OCI-LY7 (cell line): ENCODE measurements around the gene CARD18.

Experiments
- EZH2phosphoT487 ChIP-seq: fragments of 200-600 bp; sonication (generic); IDR thresholded peaks from 2 replicates; pipeline ENCODE4 v1.6.1; 2018; ENCODE audit warnings: low read depth, borderline replicate concordance, mild to moderate bottlenecking, mixed run types, antibody characterized with exemption, low read length, moderate library complexity, mixed read lengths
- TF ChIP-seq, protein P1 (sequence below): fragments of 200-600 bp; sonication (generic); conservative IDR thresholded peaks from 2 replicates; pipeline ENCODE4 v1.5.1; 2014; ENCODE audit warnings: mild to moderate bottlenecking, antibody characterized with exemption, low read length, moderate library complexity, mixed read lengths

DNA sequence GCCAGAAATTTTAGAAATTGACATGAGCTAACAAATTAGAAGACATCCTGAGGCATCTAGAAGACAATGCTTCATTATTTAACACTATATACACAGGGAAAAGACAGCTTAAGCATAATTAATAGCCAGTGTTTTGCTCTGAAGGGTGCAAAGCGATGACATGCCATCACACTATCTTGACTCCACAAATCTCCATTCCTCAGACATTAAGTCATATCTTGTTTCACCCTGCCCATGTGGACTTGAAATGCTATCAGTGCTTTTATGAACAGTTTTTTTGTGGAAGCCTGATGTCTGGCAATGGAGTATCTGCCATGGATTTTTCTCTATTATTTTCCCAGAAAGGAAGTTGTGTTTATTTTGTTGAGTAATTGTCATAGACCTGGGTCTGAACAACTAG lies 2.3 kb downstream of the CARD18 start:
- TF ChIP-seq, protein P1, sequence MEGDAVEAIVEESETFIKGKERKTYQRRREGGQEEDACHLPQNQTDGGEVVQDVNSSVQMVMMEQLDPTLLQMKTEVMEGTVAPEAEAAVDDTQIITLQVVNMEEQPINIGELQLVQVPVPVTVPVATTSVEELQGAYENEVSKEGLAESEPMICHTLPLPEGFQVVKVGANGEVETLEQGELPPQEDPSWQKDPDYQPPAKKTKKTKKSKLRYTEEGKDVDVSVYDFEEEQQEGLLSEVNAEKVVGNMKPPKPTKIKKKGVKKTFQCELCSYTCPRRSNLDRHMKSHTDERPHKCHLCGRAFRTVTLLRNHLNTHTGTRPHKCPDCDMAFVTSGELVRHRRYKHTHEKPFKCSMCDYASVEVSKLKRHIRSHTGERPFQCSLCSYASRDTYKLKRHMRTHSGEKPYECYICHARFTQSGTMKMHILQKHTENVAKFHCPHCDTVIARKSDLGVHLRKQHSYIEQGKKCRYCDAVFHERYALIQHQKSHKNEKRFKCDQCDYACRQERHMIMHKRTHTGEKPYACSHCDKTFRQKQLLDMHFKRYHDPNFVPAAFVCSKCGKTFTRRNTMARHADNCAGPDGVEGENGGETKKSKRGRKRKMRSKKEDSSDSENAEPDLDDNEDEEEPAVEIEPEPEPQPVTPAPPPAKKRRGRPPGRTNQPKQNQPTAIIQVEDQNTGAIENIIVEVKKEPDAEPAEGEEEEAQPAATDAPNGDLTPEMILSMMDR: no peak
- no peak for TF ChIP-seq EZH2phosphoT487
